Measurements from ENCODE around the gene ARID1B.

DNA sequence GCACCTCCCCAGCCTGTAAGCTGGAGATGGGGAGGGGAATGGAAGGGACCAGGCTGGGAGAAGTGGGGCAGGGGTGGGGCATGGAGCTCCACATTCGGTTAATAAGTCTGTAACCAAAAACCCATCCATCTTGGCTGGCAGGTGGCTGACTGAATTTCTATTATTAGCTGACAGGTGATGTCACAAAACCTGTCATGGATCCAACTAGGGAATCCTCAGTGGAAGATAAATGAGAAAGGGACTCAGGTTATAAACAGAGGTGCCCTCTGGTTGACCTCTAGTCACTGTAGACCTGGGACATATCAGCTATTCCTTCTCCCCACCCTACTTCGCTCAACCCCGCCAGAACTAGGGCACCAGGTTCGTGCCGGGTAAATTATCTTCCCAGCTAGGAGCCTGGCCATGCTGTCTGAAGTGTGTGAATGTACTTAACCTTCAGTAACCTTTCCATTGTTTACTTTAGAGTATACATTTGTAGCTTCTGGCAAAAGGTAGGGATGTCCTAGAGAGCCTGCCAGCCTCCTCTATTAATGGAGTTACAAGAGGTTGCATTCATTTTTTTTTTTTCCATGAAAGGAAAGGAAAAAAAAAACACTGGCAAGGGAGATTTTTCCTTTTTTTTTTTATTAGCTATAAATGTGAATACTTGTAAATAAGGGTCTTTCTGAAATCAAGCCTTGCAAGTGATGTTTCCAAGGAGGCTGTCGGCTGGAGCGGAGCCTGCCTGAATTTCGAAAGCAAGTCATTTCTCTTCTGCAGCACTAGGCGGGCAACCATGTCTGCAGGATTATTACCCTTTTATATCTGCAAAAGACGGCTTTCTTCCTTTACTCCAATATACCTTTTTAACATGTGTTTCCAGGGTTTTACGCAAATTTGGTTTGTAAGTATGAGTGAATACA lies 410.3 kb downstream of the ARID1B start:
- TF ChIP-seq, protein P1, sequence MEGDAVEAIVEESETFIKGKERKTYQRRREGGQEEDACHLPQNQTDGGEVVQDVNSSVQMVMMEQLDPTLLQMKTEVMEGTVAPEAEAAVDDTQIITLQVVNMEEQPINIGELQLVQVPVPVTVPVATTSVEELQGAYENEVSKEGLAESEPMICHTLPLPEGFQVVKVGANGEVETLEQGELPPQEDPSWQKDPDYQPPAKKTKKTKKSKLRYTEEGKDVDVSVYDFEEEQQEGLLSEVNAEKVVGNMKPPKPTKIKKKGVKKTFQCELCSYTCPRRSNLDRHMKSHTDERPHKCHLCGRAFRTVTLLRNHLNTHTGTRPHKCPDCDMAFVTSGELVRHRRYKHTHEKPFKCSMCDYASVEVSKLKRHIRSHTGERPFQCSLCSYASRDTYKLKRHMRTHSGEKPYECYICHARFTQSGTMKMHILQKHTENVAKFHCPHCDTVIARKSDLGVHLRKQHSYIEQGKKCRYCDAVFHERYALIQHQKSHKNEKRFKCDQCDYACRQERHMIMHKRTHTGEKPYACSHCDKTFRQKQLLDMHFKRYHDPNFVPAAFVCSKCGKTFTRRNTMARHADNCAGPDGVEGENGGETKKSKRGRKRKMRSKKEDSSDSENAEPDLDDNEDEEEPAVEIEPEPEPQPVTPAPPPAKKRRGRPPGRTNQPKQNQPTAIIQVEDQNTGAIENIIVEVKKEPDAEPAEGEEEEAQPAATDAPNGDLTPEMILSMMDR (IDR thresholded peaks at IDR 0.05; ENCODE audit: poor library complexity) = no peak
- TF ChIP-seq EZH2 (IDR thresholded peaks at IDR 0.05; ENCODE audit: borderline replicate concordance) (no peak), EZH2phosphoT487 (IDR thresholded peaks at IDR 0.05; ENCODE audit: low read depth, severe bottlenecking, unreplicated experiment) (no peak)
